GM13977 (cell line): Measurements from ENCODE around the gene EIF3K.

Experiments used
- DNase-seq: peaks from one replicate; pipeline ENCODE4 v3.0.0; 2012; ENCODE audit warnings: low spot score
- CTCF ChIP-seq: IDR thresholded peaks from 2 replicates; pipeline ENCODE4 v1.5.1; 2012; ENCODE audit warnings: mild to moderate bottlenecking, control low read depth; ENCODE audit not compliant: insufficient read depth; ENCODE audit errors: extremely low read depth, missing control alignments
- in situ Hi-C: fragments of 300-500 bp; cut with MboI; formaldehyde crosslinking; loops from one replicate; pipeline ENCODE4 v1.12.0; 2022; ENCODE audit warnings: low sequenced_read_pairs, low pct_unique_long_range_greater_than_20kb, mixed read lengths, inconsistent platforms; ENCODE audit not compliant: unreplicated experiment

The EIF3K gene

GRCh38 chr19:38663156-38663651 is 44.2 kb downstream of the EIF3K start:
- no peak for DNase-seq
- in situ Hi-C loops = no loop called here
- no peak for TF ChIP-seq CTCF

- in situ Hi-C loops = no loop called here
- DNase-seq = no peak
- no peak for TF ChIP-seq CTCF
Measured at GRCh38 chr19:38663957-38664502, 45.0 kb downstream of the EIF3K start.

GRCh38 chr19:38664503-38665211 is 45.7 kb downstream of the EIF3K start:
- in situ Hi-C loops = no loop called here
- TF ChIP-seq CTCF = no peak
- no peak for DNase-seq

- in situ Hi-C loops = no loop called here
- DNase-seq = no peak
- no peak for TF ChIP-seq CTCF
Measured at GRCh38 chr19:38665219-38665931, 46.4 kb downstream of the EIF3K start.

- TF ChIP-seq CTCF = no peak
- no peak for DNase-seq
- in situ Hi-C loops = no loop called here
Measured at GRCh38 chr19:38665950-38666662, 47.1 kb downstream of the EIF3K start.
